HG02759 (cell line): Measurements from ENCODE around the gene HAPLN2.

ENCODE experiments used
- ATAC-seq: cut with Tn5 transposase; IDR thresholded peaks from one replicate; pipeline ENCODE4 v1.9.1; 2021; ENCODE audit warnings: mild to moderate bottlenecking, moderate library complexity; ENCODE audit not compliant: unreplicated experiment

The HAPLN2 gene

GRCh38 chr1:156643778-156644092, 24.5 kb downstream of the HAPLN2 start:
- peak; percentile 62 for ATAC-seq

GRCh38 chr1:156644146-156644545, 24.9 kb downstream of the HAPLN2 start:
- ATAC-seq, result no peak

GRCh38 chr1:156644640-156645039, 25.4 kb downstream of the HAPLN2 start:
- ATAC-seq, result no peak

- no peak for ATAC-seq
Observed at GRCh38 chr1:156645056-156645455, 25.8 kb downstream of the HAPLN2 start.

- ATAC-seq, result no peak
Observed at GRCh38 chr1:156645666-156646065, 26.5 kb downstream of the HAPLN2 start.

GRCh38 chr1:156646738-156647211, 27.6 kb downstream of the HAPLN2 start:
- no peak for ATAC-seq

- no peak for ATAC-seq
Observed at GRCh38 chr1:156647351-156647750, 28.1 kb downstream of the HAPLN2 start.

GRCh38 chr1:156648496-156648895, 29.3 kb downstream of the HAPLN2 start:
- no peak for ATAC-seq

GRCh38 chr1:156648951-156649350, 29.7 kb downstream of the HAPLN2 start:
- no peak for ATAC-seq

GRCh38 chr1:156652131-156652991, 33.1 kb downstream of the HAPLN2 start:
- no peak for ATAC-seq

GRCh38 chr1:156652992-156653355, 33.8 kb downstream of the HAPLN2 start:
- ATAC-seq, result no peak

GRCh38 chr1:156654700-156655099, 35.5 kb downstream of the HAPLN2 start:
- ATAC-seq, result no peak

- no peak for ATAC-seq
Observed at GRCh38 chr1:156655151-156655903, 36.1 kb downstream of the HAPLN2 start.

GRCh38 chr1:156655904-156656516, 36.8 kb downstream of the HAPLN2 start:
- no peak for ATAC-seq

- no peak for ATAC-seq
Observed at GRCh38 chr1:156656806-156657740, 37.9 kb downstream of the HAPLN2 start.

- no peak for ATAC-seq
Observed at GRCh38 chr1:156657741-156658319, 38.6 kb downstream of the HAPLN2 start.

- no peak for ATAC-seq
Observed at GRCh38 chr1:156658496-156658895, 39.3 kb downstream of the HAPLN2 start.

GRCh38 chr1:156658945-156659574, 39.8 kb downstream of the HAPLN2 start:
- no peak for ATAC-seq

- ATAC-seq, result no peak
Observed at GRCh38 chr1:156659661-156659987, 40.4 kb downstream of the HAPLN2 start.
